Measurements from ENCODE around the gene CHST5. TPM values are rescaled to one million over a fixed set of nuclear protein-coding genes. Genes with fewer than 3 reads are reported as not detected.

Gene CHST5
- total and polyA plus RNA-seq, 2 of the 8 experiments (the other 6 are each of a cell fraction or from before 2014, with no cell fraction given): 0.13 to 0.23 TPM

GRCh38 chr16:75555213-75555706, 19.4 kb upstream of the CHST5 start (continued):
- TF ChIP-seq PHF8 (conservative IDR thresholded peaks at IDR 0.05; ENCODE audit: low read depth, low read length) (no peak; the same call in 1 of the 2 replicates), SP4 (IDR thresholded peaks at IDR 0.05; ENCODE audit: low read length) (no peak), TCF12 (IDR thresholded peaks at IDR 0.05; ENCODE audit: low read depth, low read length) (no peak), ZNF274 (IDR thresholded peaks at IDR 0.05; ENCODE audit: borderline replicate concordance, extremely low read depth, low read length) (no peak), HDAC2 (IDR thresholded peaks at IDR 0.05; ENCODE audit: borderline replicate concordance in 1 of 2, low read depth in 2 of 2, low read length in 2 of 2) (no peak), KDM5A (IDR thresholded peaks at IDR 0.05; ENCODE audit: low read length) (peak; percentile 57; the same call in 1 of the 2 replicates), SP1 (IDR thresholded peaks at IDR 0.05; ENCODE audit: low read depth, low read length) (peak; percentile 46; the same call in 1 of the 2 replicates), POLR2AphosphoS5 (IDR thresholded peaks at IDR 0.05; ENCODE audit: low read depth, low read length) (0 out of 2 replicates have a peak, but pooled peaks have one; percentile 66), MAFK (IDR thresholded peaks at IDR 0.05; ENCODE audit: low read depth, low read length) (no peak), NRF1 (IDR thresholded peaks at IDR 0.05; ENCODE audit: low read depth, low read length) (no peak), RNF2 (IDR thresholded peaks at IDR 0.05; ENCODE audit: borderline replicate concordance, low read depth, low read length, missing control alignments, poor library complexity, severe bottlenecking) (no peak), HDAC6 (IDR thresholded peaks at IDR 0.05; ENCODE audit: low read depth, low read length) (no peak)
- TF ChIP-seq, protein P1, sequence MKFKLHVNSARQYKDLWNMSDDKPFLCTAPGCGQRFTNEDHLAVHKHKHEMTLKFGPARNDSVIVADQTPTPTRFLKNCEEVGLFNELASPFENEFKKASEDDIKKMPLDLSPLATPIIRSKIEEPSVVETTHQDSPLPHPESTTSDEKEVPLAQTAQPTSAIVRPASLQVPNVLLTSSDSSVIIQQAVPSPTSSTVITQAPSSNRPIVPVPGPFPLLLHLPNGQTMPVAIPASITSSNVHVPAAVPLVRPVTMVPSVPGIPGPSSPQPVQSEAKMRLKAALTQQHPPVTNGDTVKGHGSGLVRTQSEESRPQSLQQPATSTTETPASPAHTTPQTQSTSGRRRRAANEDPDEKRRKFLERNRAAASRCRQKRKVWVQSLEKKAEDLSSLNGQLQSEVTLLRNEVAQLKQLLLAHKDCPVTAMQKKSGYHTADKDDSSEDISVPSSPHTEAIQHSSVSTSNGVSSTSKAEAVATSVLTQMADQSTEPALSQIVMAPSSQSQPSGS (IDR thresholded peaks at IDR 0.05; ENCODE audit: low read length): no peak
- TF ChIP-seq, protein P2, sequence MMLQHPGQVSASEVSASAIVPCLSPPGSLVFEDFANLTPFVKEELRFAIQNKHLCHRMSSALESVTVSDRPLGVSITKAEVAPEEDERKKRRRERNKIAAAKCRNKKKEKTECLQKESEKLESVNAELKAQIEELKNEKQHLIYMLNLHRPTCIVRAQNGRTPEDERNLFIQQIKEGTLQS (IDR thresholded peaks at IDR 0.05; ENCODE audit: insufficient read depth, low read depth, low read length): peak; percentile 45; the same call in 1 of the 2 replicates

Data from H1 (cell line).